Measurements from ENCODE around the gene S100A12.
"Not testable (repeated sequence)": the region's sequence is repeated elsewhere in the genome, so short reads cannot be mapped to it uniquely, and the experiment has no call there.

DNA sequence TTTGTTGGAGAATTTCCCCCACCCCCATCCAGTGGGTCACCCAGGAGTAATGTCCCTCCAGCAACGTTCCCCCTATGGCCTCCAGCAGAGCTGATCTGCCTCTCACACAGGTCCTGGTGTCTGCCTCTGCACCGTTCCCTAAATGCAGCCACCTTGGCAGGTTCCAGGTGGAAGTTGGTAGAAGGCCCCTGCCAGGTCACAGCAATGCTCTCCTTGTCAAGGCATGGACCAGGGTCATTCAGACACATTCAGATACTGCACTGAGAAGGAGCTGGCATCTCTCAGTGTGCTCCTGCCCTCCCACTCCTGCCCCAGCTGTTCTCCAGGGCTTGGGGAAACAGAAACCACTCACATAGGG, 44.0 kb upstream of the S100A12 start:
- not testable (repeated sequence) for TF ChIP-seq ZNF3 (CRISPR knock-in tag; IDR thresholded peaks at IDR 0.05); MXI1 (IDR thresholded peaks at IDR 0.05; ENCODE audit: low read depth, low read length); RAD21 (CRISPR knock-in tag; conservative IDR thresholded peaks at IDR 0.05 in 1 of 2, IDR thresholded peaks at IDR 0.05 in 1 of 2); JUND (IDR thresholded peaks at IDR 0.05; ENCODE audit: borderline replicate concordance, low read depth, low read length); JUND (tag; IDR thresholded peaks at IDR 0.05; ENCODE audit: borderline replicate concordance, low read depth, low read length); POLR2A (conservative IDR thresholded peaks at IDR 0.05); POLR2AphosphoS5 (IDR thresholded peaks at IDR 0.05; ENCODE audit: control insufficient read depth, insufficient read depth, low read depth, low read length)
- TF ChIP-seq, protein P1, sequence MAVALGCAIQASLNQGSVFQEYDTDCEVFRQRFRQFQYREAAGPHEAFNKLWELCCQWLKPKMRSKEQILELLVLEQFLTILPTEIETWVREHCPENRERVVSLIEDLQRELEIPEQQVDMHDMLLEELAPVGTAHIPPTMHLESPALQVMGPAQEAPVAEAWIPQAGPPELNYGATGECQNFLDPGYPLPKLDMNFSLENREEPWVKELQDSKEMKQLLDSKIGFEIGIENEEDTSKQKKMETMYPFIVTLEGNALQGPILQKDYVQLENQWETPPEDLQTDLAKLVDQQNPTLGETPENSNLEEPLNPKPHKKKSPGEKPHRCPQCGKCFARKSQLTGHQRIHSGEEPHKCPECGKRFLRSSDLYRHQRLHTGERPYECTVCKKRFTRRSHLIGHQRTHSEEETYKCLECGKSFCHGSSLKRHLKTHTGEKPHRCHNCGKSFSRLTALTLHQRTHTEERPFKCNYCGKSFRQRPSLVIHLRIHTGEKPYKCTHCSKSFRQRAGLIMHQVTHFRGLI (CRISPR knock-in tag; IDR thresholded peaks at IDR 0.05) = not testable (repeated sequence)
